Ovary (tissue), 3 donors: ENCODE measurements around the gene PLXNA3.
"Not testable (repeated sequence)": the region's sequence is repeated elsewhere in the genome, so short reads cannot be mapped to it uniquely, and the experiment has no call there.

ENCODE experiments used
- POLR2A ChIP-seq: fragments of 450-650 bp; IDR thresholded peaks from one replicate; pipeline ENCODE4 v1.6.1; 2017; ENCODE audit warnings: antibody characterized with exemption, mild to moderate bottlenecking, moderate library complexity
- TF ChIP-seq, protein P1 (sequence below), 3 donors: fragments of 450-650 bp in 2 of 3; fragments of 200-600 bp in 1 of 3; IDR thresholded peaks; one replicate each; pipeline versions ENCODE4 v1.5.1 to v1.8.0; 2016 to 2022; ENCODE audit warnings: antibody characterized with exemption in 3 of 3, mild to moderate bottlenecking in 1 of 3
- donor health status: DM: no; HTN: no; CAD: no.

DNA sequence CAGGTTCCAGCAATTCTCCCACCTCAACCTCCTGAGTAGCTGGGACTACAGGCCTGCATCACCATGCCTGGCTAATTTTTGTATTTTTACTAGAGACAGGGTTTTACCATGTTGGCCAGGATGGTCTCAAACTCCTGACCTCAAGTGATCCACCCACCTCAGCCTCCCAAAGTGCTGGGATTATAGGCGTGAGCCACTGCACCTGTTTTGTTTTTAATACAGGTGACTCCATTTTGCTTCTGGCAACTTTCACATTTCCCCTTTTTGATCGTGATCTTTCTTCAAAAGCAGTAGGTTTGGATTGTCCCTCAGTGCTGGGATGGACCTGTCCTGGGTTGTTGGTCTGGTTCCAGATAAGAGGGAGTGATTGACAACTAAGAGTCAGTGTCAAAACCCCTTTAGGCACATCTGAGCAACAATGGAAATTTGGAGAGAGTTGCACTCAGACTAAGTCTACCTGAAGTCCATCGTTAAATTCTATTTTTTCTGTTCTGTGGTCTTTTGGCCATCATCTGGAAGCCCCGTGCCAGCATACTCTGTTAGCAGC lies 38.6 kb downstream of the PLXNA3 start:
- not testable (repeated sequence) for TF ChIP-seq POLR2A
- TF ChIP-seq, protein P1, sequence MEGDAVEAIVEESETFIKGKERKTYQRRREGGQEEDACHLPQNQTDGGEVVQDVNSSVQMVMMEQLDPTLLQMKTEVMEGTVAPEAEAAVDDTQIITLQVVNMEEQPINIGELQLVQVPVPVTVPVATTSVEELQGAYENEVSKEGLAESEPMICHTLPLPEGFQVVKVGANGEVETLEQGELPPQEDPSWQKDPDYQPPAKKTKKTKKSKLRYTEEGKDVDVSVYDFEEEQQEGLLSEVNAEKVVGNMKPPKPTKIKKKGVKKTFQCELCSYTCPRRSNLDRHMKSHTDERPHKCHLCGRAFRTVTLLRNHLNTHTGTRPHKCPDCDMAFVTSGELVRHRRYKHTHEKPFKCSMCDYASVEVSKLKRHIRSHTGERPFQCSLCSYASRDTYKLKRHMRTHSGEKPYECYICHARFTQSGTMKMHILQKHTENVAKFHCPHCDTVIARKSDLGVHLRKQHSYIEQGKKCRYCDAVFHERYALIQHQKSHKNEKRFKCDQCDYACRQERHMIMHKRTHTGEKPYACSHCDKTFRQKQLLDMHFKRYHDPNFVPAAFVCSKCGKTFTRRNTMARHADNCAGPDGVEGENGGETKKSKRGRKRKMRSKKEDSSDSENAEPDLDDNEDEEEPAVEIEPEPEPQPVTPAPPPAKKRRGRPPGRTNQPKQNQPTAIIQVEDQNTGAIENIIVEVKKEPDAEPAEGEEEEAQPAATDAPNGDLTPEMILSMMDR (IDR thresholded peaks at IDR 0.05) = not testable (repeated sequence)
